Hypothalamus (tissue), 51 donors: ENCODE data around the gene IL1RL2.

Experiments
- DNase-seq, 51 donors: peaks; one replicate each; lab custom pipeline; 2025; lab: John Stamatoyannopoulos, UW

IL1RL2 gene

GRCh38 chr2:102186791-102187495, at the start of gene IL1RL2:
TSS of gene IL1RL2 (plus strand) at chr2:102187023. CDS start at chr2:102187868, 845 bp downstream.
- peak in 5 of 51 donors; percentile 2 to 42 (median 17) for DNase-seq

- no peak for DNase-seq
These were observed 49.7 kb upstream of the IL1RL2 start for GRCh38 chr2:102137138-102137537.

GRCh38 chr2:102138331-102138730, 48.5 kb upstream of the IL1RL2 start:
- no peak for DNase-seq

GRCh38 chr2:102139851-102140250, 47.0 kb upstream of the IL1RL2 start:
- no peak for DNase-seq

GRCh38 chr2:102140377-102140776, 46.4 kb upstream of the IL1RL2 start:
- no peak for DNase-seq

GRCh38 chr2:102141011-102141943, 45.5 kb upstream of the IL1RL2 start:
- DNase-seq = no peak

GRCh38 chr2:102141970-102142828, 44.6 kb upstream of the IL1RL2 start, which contains the start of gene IL1R1:
TSS of gene IL1R1 (plus strand) at chr2:102142746. CDS start at chr2:102157725, 14,979 bp downstream.
- DNase-seq = peak in 23 of 51 donors; percentile 6 to 44 (median 20)

GRCh38 chr2:102142829-102143449, 43.9 kb upstream of the IL1RL2 start:
- peak in 2 of 51 donors; percentile 19 to 33 for DNase-seq

- DNase-seq = no peak
These were observed 43.3 kb upstream of the IL1RL2 start for GRCh38 chr2:102143450-102143985.

GRCh38 chr2:102144128-102144527, 42.7 kb upstream of the IL1RL2 start:
- no peak for DNase-seq

GRCh38 chr2:102145107-102145506, 41.7 kb upstream of the IL1RL2 start:
- DNase-seq = no peak

GRCh38 chr2:102145934-102146333, 40.9 kb upstream of the IL1RL2 start:
- no peak for DNase-seq

GRCh38 chr2:102147935-102148334, 38.9 kb upstream of the IL1RL2 start:
- no peak for DNase-seq

GRCh38 chr2:102149243-102149642, 37.6 kb upstream of the IL1RL2 start:
- no peak for DNase-seq

GRCh38 chr2:102149644-102150455, 37.0 kb upstream of the IL1RL2 start:
- no peak for DNase-seq

- DNase-seq = no peak
These were observed 32.5 kb upstream of the IL1RL2 start for GRCh38 chr2:102154364-102154763.

GRCh38 chr2:102154946-102155702, 31.7 kb upstream of the IL1RL2 start:
- no peak for DNase-seq
